Jurkat, Clone E6-1 (cell line): ENCODE measurements around the gene MTFR1L.
A peak's percentile ranks its signal among the peaks of the same experiment; 100 is the strongest.

Experiments used
- DNase-seq: peaks from one replicate; pipeline ENCODE4 v3.0.0-alpha.2; 2011; ENCODE audit warnings: low read depth, low spot score
- H3K4me3 ChIP-seq: 2 replicates; pipeline ENCODE4 v1.5.1; 2011; ENCODE audit warnings: mild to moderate bottlenecking, low read length, control low read depth, moderate library complexity

Gene MTFR1L

DNA sequence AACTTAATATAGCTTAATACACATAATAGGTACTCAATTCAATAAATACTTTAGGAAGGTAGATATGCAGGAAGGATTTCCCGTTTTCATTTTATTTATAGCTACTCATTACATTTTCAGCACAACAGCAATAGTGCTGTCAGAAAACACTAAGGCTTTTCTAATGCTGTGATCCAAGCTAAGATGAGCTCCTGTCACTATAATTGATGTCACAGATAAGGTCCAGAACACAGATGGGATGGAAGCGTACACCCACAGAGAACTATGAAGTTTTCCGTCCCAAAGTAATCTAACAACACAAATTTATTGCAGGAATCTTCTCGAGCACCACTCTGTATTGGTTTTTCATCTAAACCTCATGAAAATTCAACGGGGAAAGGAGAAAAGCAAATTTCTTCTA, 25.9 kb downstream of the MTFR1L start:
- DNase-seq = no peak
- H3K4me3 ChIP-seq = no peak overlapping the region

GRCh38 chr1:25847929-25848328, 28.2 kb downstream of the MTFR1L start:
- H3K4me3 ChIP-seq = no peak overlapping the region
- DNase-seq = no peak

DNA sequence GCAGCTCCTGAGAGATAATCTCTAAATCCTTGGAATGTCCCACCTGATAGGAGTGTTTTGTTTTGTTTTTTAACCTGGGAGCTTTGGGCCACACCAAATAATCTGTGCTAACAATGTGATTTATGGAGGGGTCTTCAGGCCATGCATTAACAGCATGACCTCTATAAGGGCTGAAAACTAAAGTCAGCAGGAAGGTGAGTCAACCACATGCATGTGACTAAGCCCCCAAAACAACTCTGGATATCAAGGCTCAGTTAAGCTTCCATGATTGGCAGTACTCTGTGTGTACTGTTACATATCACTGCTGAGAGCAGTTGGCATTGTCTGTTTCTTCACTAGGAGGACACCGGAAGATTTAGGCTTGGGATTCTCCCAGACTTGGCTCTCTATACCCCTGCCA, 28.8 kb downstream of the MTFR1L start:
- H3K4me3 ChIP-seq = no peak overlapping the region
- no peak for DNase-seq

DNA sequence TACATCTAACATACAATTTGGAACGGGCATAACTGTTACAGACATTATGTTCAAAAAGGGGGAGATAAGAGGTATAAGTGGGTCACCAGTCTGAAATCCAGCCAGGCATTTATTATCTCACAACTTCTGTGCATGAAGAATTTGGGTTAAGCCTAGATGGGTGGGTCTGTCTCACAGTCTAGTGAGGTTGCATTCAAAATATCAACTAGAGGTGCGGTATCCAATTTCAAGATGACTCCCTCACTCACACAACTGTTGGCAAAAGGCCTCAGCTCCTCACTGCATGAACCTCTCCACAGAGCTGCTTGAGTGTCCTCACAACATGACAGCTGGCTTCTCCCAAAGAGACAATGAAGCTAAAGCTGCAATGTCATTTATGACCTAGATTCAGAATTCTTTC, 34.8 kb downstream of the MTFR1L start:
- H3K4me3 ChIP-seq = no peak overlapping the region
- no peak for DNase-seq

- H3K4me3 ChIP-seq = no peak overlapping the region
- DNase-seq = no peak
Observed at GRCh38 chr1:25856856-25857255, 37.1 kb downstream of the MTFR1L start.

DNA sequence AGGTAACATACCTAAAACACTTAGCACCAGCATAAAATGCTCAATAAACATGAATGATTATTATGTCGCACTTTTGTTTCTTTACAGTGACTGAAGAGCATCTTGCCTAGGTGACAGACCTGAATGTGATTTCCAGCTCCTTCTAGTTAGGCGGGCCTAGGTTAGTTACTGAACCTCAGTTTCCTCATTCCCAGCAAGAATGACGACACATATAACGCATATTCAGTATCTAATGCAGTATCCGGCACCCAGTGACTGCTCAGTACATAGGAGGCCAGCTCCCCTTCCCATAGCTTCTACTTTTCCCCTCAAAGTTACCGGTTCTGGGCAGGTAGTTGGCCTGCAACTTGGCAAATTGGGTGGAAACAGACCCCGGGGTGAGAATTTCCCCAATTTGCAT, 38.7 kb downstream of the MTFR1L start:
- DNase-seq = no peak
- H3K4me3 ChIP-seq = peak overlapping the region; percentile 95

GRCh38 chr1:25858906-25859789, 39.4 kb downstream of the MTFR1L start, which contains the start of gene AUNIP:
TSS of gene AUNIP (minus strand) at chr1:25859457. CDS start at chr1:25859357, 100 bp downstream.
- peak; percentile 73 for DNase-seq
- peak within 1 kb of the TSS; percentile 95 for H3K4me3 ChIP-seq

DNA sequence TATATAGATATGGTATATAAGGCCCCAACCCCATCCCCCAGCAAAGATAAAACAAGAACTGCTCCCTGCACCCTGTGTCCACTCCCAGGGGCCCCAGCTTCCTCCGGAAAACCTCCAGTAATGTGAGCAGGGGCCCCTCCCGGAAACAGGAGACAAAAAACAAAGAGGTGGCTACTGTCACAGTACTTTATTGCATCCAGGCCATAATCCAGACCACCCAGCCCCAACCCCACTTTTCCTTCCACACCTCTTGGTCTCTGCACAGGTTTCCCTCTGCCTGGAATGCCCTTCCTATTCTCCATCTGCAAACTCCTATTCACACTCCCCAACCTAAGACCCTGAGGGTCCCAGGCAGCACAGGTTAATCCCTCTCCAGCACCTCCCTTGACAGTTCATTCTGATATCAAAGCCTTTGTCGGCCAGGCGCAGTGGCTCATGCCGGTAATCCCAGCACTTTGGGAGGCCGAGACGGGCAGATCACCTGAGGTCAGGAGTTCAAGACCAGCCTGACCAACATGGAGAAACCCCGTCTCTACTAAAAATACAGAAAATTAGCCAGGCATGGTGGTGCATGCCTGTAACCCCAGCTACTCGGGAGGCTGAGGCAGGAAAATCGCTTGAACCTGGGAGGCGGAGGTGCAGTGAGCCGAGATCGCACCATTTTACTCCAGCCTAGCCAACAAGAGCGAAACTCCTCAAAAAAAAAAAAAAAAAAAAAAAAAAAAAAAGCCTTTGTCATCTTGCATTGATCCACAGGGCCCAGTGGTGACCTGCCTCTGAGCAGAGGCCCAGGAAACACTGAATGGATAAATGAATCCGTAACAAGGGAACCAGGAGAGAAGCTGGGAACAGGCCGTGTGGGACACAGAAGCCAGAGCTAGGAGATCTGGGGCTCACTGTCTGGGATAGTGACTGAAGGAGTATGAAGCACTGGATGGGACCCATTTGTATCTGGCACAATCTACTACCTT, 41.8 kb downstream of the MTFR1L start:
- H3K4me3 ChIP-seq = no peak overlapping the region
- no peak for DNase-seq

DNA sequence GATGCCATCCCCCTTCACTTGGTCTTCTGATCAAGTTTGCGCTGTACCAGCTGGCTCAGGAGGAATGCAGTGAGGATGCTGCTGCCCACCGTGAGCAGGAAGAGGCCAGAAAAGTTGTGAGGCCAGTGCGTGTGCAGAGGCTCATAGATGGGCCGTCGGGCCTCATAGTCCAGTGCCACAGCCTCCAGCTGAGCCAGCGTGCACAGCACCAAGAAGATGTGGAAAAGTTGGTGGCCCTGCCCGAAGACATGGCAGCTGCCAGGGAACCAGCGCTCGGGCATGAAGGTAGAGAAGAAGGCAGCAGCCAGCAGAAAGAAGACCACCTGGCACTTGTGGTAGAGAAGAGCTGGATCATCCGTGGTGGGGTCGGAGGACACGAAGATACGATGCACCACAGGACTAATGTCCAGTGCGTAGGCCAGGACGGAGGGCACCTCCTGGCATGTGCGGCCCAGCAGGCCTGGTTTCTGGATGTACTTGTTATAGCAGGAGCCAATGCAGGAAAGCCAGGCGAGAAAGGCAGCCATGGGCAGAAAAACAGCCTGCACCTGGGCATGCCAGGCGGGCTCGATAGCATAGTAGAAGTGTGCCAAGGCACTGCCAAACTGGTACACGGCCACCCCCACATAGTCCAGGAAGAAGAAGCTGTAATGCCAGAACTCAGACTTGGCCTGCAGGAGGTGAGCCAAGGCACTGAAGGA, 43.2 kb downstream of the MTFR1L start:
- H3K4me3 ChIP-seq = no peak overlapping the region
- no peak for DNase-seq

- no peak overlapping the region for H3K4me3 ChIP-seq
- no peak for DNase-seq
Observed at GRCh38 chr1:25863486-25864262, 43.9 kb downstream of the MTFR1L start.

GRCh38 chr1:25864434-25864833, 44.7 kb downstream of the MTFR1L start:
- no peak overlapping the region for H3K4me3 ChIP-seq
- no peak for DNase-seq

GRCh38 chr1:25866288-25866687, 46.5 kb downstream of the MTFR1L start:
- DNase-seq = no peak

DNA sequence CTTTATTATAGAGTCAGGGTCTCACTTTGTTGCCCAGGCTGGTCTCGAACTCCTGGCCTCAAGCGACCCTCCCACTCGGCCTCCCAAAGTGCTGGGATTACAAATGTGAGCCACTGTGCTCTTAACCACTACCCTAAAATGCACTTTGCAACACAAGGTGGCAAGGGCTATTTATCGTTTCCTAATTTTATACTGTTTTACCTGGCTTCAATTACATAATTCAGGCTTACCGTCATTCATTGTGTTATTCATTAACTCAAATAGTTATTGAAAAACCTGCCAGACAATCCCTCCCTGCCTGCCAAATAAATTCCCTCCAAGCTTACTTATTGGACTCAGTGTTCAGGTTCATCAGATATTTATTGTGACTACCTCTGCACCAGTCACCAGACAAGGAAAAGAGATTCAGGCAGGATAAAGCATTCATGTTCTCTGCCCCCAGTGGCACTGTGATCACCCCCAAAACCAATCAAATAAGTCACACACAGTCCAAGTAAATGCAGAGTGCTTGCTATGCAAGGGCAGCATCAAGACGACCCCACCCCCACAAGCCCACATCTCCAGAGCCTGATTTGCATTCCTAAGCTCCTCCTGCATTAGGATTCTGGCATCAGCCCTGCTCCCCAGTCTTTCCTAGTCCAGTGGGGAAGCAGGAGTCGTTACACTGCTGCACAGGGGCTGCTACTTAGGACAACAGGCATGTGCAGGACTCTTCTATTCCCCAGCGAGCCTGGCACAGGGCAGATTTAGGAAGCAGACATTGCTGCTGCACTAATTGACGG, 47.6 kb downstream of the MTFR1L start:
- no peak overlapping the region for H3K4me3 ChIP-seq
- DNase-seq = no peak

More at GRCh38 chr1:25866288-25866687, 46.5 kb downstream of the MTFR1L start:
- H3K4me3 ChIP-seq = no peak overlapping the region

- DNase-seq = no peak
- H3K4me3 ChIP-seq = no peak overlapping the region
Observed at GRCh38 chr1:25869909-25870606, 50.3 kb downstream of the MTFR1L start.

GRCh38 chr1:25870614-25871013, 50.9 kb downstream of the MTFR1L start:
- DNase-seq = no peak
- no peak overlapping the region for H3K4me3 ChIP-seq

DNA sequence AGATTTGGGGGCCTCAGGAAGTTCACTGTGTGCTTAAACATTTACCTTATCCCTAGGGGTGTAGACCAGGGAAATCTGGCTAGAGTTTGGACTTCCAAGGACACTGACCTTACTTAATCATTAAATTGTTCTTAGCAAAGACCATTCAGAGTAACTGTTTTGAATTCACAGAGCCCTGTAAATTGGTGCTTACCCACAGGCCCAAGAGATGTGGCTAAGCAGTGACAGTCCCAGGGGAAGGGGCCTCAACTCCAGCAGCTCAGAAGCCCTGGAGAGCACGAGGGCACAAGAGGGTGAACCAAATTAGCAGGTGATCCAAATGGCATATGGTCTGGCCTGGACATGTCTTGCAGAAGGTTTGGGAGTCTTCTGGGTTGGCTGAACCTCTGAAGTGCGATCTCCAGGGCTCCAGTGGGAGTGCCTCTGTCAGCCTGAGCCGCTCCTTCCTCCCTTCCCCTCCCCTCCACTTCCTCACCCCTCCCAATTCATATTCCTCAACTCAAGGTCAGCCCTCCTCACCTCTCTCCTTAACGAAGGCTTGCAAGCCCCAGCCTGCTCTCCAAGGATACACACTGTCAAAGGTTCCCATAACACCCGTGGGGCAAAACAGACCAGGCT, 51.4 kb downstream of the MTFR1L start:
- H3K4me3 ChIP-seq = no peak overlapping the region
- DNase-seq = no peak
